SK-N-SH treated with all-trans-retinoic acid at 6 μM for 48 hours (cell line): ENCODE results near the gene EEIG2.

Source experiments
- ARNTL ChIP-seq: fragments of 450-650 bp; formaldehyde crosslinking; IDR thresholded peaks from 2 replicates; pipeline ENCODE4 v1.5.0; 2020; ENCODE audit warnings: low read depth, mild to moderate bottlenecking, moderate library complexity, borderline replicate concordance
- CSDC2 ChIP-seq: fragments of 250-450 bp; sonication (Bioruptor Pico); IDR thresholded peaks from 2 replicates; pipeline ENCODE4 v1.5.0; 2020; ENCODE audit warnings: mild to moderate bottlenecking, moderate library complexity
- ESRRG ChIP-seq: fragments of 250-450 bp; sonication (Bioruptor Pico); IDR thresholded peaks from 2 replicates; pipeline ENCODE4 v1.6.1; 2021; ENCODE audit warnings: mild to moderate bottlenecking
- PPARA ChIP-seq: fragments of 250-450 bp; sonication (Bioruptor Pico); IDR thresholded peaks from 2 replicates; pipeline ENCODE4 v1.5.0; 2020; ENCODE audit warnings: mild to moderate bottlenecking, borderline replicate concordance
- RARB ChIP-seq: fragments of 250-450 bp; sonication (Bioruptor Pico); IDR thresholded peaks from 2 replicates; pipeline ENCODE4 v1.8.0; 2021; ENCODE audit warnings: mild to moderate bottlenecking, moderate library complexity
- ZFP3 ChIP-seq: fragments of 250-450 bp; sonication (Bioruptor Pico); IDR thresholded peaks from 2 replicates; pipeline ENCODE4 v1.5.0; 2020; ENCODE audit warnings: mild to moderate bottlenecking, moderate library complexity
- ZFP30 ChIP-seq: fragments of 450-650 bp; formaldehyde crosslinking; IDR thresholded peaks from 2 replicates; pipeline ENCODE4 v1.5.0; 2022; ENCODE audit warnings: mild to moderate bottlenecking, moderate library complexity
- ZNF70 ChIP-seq: fragments of 450-650 bp; formaldehyde crosslinking; IDR thresholded peaks from 2 replicates; pipeline ENCODE4 v1.5.0; 2020; ENCODE audit warnings: mild to moderate bottlenecking, moderate library complexity
- TF ChIP-seq, protein P1 (sequence below): fragments of 250-450 bp; sonication (Bioruptor Pico); IDR thresholded peaks from 2 replicates; pipeline ENCODE4 v1.8.0; 2021; ENCODE audit warnings: low read depth, mild to moderate bottlenecking, moderate library complexity, borderline replicate concordance
- TF ChIP-seq, protein P2 (sequence below): fragments of 250-450 bp; sonication (Bioruptor Pico); IDR thresholded peaks from 2 replicates; pipeline ENCODE4 v1.8.0; 2020; ENCODE audit warnings: mild to moderate bottlenecking, moderate library complexity, borderline replicate concordance
- TF ChIP-seq, protein P3 (sequence below): fragments of 250-450 bp; sonication (Bioruptor Pico); IDR thresholded peaks from 2 replicates; pipeline ENCODE4 v1.5.0; 2020; ENCODE audit warnings: mild to moderate bottlenecking, moderate library complexity

DNA sequence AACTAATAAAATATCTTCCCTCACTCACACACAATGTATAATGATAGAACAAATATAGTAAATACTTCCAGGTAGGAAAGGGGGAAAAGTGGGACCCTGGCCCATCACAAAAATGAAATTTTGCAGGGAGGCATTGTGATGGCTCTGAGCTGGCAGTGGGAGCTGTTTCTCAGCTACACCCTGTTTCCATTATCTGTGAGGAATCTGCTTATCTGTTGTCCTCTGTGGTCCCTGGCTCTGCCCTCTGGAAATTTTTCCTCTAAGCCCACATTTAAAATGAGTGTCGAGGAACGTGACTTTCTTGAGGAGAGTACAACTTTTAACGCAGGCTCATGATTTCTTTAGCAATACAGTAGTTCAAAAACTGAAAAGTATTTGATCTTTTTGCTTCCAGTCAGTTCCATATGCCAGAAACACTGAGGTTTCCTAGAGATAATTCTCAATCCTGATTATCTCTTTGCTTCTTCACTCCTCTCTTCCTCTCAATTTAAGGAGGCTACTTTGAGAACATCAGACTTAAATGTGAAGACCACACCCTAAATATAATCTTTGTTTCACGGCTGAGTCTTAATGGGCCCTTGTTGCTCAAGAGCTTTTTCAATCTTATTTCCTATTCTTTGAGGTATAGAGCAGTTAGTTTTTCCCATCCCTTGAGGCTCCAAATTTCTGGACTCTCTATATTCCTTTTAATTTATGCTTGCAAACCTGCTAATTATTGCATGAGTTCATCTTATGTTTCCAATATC is 5.0 kb upstream of the EEIG2 start:
- no peak for TF ChIP-seq ZNF70
- TF ChIP-seq ARNTL, result no peak
- no peak for TF ChIP-seq ESRRG (CRISPR knock-in tag)
- no peak for TF ChIP-seq PPARA (CRISPR knock-in tag)
- TF ChIP-seq, protein P1, sequence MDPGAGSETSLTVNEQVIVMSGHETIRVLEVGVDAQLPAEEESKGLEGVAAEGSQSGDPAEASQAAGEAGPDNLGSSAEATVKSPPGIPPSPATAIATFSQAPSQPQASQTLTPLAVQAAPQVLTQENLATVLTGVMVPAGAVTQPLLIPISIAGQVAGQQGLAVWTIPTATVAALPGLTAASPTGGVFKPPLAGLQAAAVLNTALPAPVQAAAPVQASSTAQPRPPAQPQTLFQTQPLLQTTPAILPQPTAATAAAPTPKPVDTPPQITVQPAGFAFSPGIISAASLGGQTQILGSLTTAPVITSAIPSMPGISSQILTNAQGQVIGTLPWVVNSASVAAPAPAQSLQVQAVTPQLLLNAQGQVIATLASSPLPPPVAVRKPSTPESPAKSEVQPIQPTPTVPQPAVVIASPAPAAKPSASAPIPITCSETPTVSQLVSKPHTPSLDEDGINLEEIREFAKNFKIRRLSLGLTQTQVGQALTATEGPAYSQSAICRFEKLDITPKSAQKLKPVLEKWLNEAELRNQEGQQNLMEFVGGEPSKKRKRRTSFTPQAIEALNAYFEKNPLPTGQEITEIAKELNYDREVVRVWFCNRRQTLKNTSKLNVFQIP, result no peak
- no peak for TF ChIP-seq ZFP30
- TF ChIP-seq, protein P2, sequence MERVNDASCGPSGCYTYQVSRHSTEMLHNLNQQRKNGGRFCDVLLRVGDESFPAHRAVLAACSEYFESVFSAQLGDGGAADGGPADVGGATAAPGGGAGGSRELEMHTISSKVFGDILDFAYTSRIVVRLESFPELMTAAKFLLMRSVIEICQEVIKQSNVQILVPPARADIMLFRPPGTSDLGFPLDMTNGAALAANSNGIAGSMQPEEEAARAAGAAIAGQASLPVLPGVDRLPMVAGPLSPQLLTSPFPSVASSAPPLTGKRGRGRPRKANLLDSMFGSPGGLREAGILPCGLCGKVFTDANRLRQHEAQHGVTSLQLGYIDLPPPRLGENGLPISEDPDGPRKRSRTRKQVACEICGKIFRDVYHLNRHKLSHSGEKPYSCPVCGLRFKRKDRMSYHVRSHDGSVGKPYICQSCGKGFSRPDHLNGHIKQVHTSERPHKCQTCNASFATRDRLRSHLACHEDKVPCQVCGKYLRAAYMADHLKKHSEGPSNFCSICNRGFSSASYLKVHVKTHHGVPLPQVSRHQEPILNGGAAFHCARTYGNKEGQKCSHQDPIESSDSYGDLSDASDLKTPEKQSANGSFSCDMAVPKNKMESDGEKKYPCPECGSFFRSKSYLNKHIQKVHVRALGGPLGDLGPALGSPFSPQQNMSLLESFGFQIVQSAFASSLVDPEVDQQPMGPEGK (CRISPR knock-in tag), result no peak
- TF ChIP-seq RARB (CRISPR knock-in tag), result no peak
- no peak for TF ChIP-seq ZFP3
- TF ChIP-seq, protein P3, sequence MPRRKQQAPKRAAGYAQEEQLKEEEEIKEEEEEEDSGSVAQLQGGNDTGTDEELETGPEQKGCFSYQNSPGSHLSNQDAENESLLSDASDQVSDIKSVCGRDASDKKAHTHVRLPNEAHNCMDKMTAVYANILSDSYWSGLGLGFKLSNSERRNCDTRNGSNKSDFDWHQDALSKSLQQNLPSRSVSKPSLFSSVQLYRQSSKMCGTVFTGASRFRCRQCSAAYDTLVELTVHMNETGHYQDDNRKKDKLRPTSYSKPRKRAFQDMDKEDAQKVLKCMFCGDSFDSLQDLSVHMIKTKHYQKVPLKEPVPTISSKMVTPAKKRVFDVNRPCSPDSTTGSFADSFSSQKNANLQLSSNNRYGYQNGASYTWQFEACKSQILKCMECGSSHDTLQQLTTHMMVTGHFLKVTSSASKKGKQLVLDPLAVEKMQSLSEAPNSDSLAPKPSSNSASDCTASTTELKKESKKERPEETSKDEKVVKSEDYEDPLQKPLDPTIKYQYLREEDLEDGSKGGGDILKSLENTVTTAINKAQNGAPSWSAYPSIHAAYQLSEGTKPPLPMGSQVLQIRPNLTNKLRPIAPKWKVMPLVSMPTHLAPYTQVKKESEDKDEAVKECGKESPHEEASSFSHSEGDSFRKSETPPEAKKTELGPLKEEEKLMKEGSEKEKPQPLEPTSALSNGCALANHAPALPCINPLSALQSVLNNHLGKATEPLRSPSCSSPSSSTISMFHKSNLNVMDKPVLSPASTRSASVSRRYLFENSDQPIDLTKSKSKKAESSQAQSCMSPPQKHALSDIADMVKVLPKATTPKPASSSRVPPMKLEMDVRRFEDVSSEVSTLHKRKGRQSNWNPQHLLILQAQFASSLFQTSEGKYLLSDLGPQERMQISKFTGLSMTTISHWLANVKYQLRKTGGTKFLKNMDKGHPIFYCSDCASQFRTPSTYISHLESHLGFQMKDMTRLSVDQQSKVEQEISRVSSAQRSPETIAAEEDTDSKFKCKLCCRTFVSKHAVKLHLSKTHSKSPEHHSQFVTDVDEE, result no peak
- no peak for TF ChIP-seq CSDC2 (CRISPR knock-in tag)
